NCI-H2196 (cell line): ENCODE data around the gene PLB1.
A peak's percentile ranks its signal among the peaks of the same experiment; 100 is the strongest.

Experiments
- DNase-seq: peaks from one replicate; lab custom pipeline; 2025; ENCODE audit not compliant: unreplicated experiment; lab: John Stamatoyannopoulos, UW

The PLB1 gene

DNA sequence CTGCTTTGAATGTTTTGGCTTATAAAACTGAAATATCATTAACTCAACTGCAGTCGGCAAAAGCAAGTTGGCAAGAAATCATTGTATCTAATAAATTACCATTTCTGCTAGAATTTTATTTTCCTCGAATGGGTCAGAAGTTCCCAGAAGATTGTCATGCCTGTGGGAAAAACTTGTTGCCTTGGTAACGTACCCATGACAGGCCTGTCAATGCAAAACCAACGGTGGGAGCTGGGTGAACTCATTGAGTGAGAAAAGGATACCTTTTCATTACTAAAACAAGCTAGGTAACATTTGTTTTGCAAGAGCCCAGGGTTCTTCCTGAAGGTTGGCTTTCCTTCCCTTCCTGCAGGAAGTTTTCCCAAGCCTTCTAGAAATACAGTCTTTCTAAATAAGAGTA, 9.5 kb downstream of the PLB1 start:
- DNase-seq: no peak

DNA sequence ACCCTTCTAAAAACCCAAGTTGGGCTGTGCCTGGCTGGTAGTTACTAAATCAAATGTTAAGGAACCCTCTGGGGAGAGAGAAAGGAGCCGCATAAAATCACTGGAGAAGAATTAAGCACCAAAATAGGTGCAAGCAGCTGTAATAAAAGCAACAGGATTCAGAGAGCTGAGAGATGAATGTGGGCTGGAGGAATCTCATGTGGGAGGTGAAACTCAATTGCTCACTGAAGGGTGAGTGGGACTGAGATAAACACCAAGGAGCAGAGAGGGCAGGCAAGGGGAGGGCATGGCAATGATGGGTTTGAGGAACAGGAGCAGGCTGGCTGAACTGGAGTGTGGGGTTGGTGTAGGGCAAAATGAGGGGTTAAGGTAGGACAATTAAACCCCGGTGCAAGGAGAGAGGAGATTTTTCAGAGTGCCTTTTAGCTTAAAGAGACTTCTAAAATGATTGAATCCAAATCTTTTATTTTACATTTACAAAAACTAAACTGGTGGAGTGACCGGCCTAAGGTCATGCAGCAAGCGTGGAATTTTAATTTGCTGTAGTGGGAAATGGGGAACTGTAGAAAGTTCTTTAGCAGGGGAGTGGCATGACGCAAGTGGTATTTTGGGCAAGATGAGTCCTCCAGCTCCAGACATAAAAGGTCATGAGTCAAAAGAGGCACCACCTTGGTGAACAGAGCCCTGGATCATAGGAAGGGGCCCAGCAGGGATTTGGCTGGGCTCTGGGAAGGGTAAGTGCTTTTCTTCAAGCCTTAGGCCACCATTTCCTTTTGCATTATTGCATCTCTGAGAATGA, 10.5 kb downstream of the PLB1 start:
- DNase-seq: no peak

DNA sequence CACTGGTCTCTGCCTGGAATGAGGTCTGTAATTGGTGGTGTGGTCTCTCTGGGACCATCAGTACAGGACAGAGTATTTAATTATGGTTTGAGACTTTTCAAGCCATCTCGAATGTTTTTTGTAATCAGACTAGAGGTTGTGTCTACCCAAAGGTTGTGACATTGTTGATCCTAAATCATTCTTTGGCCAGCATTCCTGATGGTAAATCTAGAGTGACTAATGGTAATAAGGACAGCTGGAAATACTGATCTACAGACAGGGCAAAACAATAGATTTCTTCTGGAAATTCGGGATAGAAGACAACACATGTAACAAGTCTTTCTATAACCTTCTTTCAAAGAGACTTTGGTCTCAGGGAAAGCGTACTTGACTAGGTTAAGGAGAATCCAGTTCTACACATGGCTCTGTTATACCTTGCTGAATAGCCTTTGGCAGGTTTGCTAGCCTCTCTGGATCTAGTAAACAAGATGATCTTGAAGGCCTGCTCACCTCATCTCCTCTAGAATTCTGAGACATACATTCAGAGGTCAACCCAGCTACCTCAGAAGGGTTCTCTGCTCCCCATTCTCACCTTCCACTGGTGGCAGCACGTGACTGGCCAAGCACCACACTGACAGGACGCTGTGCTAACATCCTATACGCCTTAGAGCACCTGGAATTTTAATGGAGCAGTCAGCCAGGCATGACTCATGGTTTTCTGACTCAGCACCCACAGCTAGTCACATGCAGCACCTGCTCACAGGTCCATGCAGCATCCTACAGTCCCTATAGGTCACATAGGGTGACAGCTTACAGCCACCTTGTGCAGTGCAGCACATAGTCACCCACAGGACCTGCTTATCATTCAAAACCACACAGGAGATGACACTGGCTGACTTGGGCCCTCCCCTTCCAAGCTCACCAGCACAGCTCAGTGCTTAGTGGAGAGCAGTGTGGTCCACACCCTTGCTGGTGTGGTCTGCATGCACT, 12.2 kb downstream of the PLB1 start:
- DNase-seq: peak; percentile 68

DNA sequence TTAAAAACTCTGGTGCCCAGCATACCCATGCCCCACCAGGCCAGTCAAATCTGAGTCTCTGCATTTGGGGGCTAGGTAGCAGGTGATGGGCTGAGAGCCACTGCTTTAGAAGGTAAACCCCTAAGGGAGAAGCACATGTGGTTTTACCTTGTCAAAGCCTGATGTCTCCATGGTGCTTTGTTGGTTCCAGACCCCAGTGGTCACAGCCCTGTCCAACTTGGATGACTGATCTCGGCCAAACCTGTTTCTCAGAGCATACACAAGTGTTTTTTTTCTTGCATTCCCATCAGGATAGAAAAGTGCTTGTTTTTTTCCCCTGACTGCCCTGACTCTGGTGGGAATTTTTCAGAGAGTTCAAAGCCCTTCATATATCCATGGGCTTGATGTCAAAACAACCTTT, 13.5 kb downstream of the PLB1 start:
- no peak for DNase-seq

DNA sequence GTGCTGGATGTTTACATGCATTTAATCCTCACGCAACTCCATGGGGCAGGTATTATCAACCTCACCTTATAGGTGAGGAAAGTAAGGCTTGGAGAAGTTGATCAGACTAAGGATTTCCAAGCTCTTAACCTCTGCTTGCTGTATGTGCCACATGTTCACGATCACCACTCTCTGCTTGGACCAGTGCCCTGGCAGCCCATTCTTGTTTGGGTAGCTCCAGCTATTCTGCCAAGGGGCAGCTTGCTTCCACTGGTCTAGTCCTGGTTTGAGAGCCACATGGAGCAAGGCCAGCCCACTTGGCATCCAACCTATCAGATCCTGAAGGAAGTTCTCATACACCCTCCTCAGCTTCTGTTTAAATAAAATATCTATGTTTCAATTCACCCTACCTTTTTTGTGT, 14.3 kb downstream of the PLB1 start:
- DNase-seq: peak; percentile 54

DNA sequence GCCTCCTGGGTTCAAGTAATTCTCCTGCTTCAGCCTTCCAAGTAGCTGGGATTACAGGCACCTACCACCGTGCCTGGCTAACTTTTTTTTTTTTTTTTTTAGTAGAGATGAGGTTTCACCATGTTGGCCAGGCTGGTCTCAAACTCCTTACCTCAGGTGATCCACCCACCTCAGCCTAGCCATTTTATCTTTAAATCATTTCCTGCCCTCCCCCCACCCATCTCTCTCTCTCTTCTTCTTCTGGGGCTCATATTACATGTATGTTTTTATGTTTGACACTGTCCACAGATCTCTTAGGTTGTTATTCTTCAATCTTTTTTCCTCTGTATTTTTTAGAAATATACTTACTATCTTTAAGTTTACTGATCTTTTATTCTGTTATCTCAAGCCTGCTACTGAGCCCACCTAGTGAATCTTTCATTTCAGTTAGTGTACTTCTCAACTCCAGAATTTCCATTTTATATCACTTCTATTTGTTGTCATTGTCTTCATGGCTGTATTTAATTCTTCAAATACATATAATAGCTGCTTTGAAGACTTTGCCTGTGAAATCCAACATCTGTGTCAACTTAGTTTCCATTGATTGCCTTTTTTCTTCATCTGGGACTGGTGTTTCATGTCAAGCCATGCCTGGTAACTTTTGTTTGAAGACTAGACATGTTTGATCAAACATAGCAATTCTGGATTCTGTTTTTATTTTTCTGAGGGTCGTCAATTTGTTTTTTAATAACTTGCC, 16.2 kb downstream of the PLB1 start:
- DNase-seq: no peak

DNA sequence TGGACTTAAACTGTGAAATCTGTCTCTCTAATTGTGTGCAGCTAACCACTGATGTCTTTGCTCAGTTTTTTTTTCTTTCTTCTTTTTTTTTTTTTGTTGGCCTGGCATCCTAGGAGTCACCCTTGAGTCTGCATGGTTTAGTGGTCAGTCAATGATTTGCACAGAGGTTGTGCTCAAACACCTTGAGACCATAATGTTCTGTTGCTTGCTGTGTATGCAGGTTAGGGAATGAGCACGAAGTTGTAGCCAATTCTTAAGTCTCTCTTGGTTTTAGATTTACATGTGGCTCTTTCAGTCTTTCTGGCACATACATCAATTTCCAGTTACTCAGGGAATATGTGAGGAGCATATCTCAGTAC, 16.7 kb downstream of the PLB1 start:
- no peak for DNase-seq

DNA sequence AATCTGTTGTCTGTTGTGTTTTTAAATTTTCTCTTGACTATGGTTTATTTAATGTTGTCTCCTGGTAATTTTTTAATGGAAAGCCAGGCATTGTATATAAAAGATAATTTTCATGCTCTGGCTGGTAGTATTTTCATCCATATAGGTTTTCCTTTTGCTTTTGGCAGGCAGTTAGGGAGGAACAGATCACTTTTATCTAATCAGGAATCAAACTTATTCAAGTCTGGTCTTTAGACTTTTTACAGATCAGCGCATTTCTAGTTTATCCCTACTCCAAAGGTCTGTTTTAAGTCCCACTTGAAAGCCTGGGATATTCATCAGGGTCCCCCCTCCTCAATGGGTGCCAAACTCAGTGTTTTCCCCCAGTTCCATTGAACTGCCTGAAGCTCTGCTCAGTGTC, 17.2 kb downstream of the PLB1 start:
- no peak for DNase-seq

DNA sequence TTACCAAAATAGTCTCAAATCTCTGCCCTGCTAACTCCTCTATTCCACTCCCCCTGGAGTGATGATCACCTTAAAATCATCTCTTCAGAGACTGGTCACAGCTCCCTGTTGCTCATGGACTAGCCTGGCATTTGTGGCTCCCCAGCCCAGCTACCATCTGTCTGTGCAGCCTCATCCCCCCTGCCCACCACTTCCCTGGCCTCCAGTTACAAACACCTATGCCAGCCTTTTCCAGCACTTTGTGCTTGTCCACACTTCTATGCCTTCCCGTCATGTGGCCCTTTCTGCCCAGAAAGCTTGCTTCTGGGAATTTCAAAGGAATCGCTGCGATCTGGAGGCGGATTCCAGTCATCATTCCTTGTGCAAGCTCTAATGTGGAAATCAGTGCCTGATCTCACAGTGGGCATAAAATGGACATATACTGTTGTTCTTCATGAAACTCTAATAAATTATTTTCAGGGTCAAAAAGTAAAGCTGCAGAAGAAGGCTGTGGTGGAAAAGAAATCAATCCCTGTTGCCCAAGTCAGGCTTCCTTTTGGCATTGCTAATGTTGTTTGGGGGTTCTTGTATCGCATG, 19.4 kb downstream of the PLB1 start:
- no peak for DNase-seq

DNA sequence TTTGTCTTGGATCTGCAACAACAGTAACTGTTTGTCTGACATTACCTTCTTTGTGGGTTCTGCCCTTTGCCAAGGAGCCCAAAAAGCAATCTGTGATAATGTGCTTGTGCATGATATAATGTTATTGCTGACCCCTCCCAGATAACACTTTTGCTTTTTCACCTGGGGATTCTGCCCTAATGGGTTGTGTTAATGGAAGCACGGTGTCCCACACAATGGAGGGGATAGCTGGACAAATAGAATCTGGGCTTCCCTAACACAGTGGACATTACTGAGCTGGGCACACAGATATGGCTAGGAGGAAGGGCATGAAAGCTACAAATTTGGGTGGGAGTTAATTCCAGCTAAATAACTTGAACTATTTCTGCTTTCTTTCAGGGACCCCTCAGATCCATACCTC, 20.6 kb downstream of the PLB1 start:
- no peak for DNase-seq

DNA sequence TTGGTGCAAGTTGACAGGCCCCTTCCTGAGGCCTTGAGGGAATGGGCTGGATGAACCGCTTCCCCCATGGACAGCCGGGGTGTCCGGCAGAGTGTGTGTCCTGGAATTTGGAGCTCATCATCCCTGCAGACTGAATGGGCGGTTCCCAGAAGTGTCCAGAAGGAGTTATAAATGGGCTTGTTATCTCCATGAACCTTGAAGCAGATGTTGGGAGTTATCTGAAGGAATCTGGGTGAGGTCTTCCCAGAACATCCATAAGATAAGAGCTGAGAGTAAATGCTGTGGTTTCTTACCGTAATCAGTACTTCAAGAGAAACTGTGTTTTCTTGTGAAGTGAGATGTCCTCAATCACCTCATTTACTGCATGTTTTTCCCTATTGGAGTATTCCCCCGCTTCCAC, 21.1 kb downstream of the PLB1 start:
- no peak for DNase-seq

DNA sequence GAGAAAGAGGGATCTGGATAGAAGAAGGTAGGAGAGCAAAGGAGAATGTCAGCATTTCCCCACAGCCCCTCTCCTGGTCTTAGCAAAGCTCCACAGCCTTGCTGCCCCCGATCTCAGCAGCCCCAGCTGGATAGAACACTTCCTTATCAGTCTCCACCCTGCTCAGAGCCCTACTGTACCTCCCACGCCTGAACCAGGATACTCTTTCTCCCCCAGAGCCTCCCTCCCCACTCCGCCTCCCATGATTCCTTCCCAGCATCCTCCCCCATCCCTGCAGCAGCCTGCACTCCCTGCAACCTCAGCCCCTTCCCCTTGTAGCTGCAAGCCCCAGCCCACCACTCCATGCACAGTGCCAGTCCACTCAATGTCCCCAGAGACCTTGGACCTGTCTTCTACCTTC, 25.8 kb downstream of the PLB1 start:
- DNase-seq: no peak

DNA sequence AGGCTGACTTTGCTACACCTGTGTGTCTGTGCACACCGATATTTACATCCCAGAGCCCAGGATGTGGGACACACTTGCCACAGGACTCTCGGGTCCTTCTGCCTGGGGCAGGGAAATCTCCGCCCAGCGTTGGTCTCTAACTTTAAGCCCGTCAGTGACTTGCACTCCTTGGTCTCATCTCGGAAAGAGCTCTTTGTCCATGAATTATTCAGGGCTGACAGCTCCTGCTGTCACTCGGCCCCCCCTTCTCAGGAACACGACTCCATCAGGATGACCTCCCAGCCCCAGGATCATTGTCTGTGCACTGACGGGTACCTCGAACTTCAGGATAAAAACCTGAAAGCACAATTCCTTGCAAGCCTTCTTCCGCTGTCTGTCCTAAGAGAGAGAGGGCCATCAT, 26.6 kb downstream of the PLB1 start:
- DNase-seq: no peak

DNA sequence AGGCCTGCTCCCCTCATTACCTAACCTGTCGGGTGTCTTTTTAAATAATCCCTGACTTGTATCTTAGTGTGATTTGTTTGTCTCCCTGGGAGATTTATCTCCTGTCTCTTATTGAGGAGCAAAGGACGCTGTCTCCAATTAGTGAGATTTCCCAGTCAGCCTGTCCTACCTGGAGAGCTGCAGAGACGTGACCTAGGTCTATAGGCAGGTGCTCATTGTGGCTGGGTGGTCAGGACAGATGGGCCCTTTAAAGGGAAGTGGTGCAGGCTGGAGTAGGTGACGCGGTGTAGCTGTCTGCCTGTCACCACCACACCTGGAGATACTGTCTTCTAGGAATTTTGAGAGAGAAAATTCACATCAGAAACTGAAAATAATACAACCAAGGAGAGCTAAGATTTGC, 28.0 kb downstream of the PLB1 start:
- DNase-seq: no peak

DNA sequence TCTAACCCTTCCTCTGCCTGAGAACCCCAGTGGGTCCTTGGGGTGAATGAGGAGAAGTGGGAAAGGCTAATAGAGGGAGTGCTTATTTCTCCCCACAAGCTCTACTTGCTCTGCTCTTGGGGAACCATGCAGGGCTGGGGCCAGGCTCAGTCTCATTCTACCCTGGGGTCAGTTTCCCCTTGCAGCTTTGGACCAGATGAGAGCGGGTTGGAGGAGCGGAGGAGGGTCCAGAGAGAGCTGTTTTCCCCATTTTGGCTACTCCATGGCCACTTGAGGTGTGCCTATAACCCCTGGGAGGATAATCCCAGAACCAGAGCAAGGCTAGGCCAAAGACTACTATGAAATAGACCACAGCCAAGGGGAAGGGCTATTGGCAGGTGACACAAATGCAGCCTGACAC, 29.6 kb downstream of the PLB1 start:
- DNase-seq: no peak

DNA sequence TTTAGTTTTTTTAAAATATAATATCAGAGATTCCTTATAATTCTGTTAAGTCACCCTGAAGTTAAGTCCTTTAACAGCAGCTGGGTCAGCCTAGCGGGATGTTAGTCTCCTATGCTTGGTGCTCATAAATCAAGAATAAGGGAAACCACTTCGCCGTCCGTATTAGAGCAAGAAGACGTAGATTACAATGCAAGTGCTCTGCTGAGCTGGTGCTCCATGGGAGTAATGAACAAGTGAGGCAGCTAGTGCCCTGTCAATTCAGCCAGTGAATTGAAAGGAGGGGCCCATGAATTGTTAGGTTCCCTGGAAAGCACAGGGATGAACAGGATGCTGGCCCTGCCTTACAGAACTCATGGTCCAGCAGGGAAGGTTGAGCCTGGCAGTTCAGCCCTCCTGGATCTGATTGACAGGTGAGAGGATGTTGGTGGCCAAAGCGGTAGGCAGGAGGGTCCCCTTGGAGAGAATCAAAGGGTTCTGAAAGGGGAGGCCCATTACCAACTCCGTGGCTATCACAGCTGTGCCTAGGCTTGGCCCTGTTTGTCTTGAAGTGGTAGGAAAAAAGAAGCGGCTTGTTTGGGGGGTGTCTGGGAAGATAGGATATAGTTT, 30.8 kb downstream of the PLB1 start:
- DNase-seq: no peak

DNA sequence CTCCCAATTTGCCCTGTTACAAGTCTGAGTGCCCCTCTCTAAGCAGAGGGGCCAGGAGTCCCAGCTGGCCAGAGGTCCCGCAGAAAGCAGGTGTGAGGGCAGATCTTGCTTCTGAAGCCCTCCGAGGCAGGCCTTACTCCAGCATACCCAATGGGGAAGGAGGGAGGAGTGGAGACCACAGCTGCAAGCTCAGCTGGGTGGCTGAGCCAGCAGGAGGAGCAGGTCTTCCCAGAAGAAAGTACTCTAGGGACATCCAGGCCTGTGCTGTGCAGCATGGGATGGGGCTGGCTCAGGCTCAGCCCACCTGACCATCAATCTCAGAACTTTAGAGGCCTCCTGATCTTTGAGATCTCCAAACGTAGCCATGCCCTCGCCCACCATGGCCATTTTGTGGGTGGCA, 31.3 kb downstream of the PLB1 start:
- no peak for DNase-seq

DNA sequence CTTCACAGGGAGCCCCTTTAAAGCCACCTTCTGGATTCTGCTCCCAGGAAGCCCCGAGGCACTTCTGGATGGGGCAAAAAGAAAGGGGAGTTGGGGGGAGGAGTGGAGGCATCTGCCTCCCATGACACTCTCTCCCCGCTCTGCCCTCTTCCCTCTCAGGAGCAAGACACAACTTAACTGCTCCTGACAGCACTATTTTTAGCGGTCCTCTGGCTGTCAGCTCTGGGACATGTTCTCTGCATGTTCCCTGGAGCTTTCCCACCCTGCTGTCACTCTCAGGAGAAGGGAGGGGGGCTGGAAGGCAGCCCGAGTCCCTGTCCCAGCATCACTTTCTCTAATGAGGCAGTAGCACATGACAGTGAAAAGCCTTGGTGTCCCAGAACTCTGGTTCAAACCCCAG, 32.3 kb downstream of the PLB1 start:
- DNase-seq: no peak

DNA sequence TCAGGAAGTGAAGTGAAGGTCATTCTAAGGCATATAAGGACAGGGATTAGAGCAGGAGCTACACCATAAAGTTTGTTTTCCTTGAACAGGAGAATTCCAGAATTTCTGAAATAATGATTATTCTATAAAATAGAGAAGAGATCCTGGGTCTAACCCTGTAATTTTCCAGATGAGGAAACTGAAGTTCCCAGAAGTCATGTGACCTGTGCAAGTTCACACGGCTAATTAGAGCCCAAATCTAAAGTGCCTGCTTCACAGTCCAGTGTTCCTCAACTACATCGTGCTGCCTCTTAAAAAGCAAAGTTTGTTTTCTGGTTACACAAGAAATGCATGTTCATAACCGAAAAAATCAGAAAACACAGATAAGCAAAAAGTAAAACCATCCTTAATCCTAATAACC, 34.9 kb downstream of the PLB1 start:
- DNase-seq: no peak

DNA sequence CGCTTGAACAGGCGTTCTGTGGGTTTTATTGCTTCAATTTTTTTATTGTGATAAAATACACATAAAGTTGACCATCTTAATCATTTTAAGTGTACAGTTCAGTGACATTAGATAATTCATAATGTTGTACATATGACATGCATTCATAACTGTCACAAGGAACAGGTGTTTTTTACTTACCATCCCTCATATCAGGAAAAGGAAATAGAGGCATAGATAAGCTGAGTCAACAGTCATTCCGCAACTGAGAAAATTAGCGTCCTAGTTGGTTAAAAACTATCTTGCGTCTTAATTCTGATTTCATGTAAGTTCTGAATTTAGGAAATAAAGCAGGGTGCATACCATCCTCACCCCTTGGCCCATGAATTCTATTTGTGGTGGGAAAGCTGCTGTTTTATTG, 36.5 kb downstream of the PLB1 start:
- no peak for DNase-seq
